ENCODE measurements around the gene LXN. TPM values are rescaled to one million over a fixed set of nuclear protein-coding genes. Genes with fewer than 3 reads are reported as not detected.
"Not testable (repeated sequence)": the region's sequence is repeated elsewhere in the genome, so short reads cannot be mapped to it uniquely, and the experiment has no call there.

LXN gene, protein sequence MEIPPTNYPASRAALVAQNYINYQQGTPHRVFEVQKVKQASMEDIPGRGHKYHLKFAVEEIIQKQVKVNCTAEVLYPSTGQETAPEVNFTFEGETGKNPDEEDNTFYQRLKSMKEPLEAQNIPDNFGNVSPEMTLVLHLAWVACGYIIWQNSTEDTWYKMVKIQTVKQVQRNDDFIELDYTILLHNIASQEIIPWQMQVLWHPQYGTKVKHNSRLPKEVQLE
- total RNA-seq, result 14.1 TPM

DNA sequence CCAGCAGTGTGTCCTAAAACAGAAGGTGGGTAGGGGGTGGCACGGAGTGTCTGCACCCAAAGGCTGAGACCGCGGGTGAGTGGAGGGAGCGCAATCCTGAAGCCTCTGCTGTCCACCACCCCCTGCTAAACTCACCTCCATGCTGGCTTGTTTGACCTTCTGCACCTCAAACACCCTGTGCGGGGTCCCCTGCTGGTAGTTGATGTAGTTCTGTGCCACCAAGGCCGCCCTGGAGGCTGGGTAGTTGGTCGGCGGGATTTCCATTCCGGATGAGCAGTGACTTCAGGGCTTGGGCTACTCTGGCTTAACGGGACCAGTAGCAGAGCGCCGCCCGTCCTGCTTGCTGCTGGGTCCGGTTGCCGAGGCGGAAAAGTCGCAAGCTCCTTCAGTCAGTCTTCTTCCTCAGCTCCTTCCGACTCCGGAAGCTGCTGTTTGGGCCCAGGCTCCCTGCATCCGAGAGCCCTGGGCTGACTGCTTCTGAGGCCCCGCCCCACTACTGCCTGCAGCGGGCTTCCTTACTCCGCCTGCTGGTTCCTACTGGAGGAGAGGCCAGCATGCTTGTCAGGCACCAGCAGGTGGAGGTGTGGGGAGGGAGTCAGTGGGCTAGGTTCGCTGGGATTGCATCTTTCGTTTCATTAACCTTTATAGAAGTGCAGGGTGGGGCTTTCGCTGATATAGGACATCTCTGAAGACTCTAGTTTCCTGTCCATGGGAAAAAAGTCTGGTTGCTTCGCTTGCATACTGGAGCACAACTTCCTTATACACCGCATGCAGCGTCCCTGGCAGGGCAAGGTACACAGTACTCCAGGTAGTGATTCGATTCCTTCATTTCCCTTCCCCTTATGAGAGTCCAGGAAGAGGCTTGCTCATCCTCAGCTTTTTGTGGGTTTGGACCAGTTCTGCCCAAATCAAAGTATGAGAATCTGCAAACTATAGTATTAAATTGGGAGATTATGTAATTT lies at the start of gene LXN:
Gene LXN, minus strand, starts transcription at position 434 of the 962 bp plus-strand sequence. Its CDS starts 170 bp downstream, at position 264.
- DNase-seq, result peak; percentile 73

DNA sequence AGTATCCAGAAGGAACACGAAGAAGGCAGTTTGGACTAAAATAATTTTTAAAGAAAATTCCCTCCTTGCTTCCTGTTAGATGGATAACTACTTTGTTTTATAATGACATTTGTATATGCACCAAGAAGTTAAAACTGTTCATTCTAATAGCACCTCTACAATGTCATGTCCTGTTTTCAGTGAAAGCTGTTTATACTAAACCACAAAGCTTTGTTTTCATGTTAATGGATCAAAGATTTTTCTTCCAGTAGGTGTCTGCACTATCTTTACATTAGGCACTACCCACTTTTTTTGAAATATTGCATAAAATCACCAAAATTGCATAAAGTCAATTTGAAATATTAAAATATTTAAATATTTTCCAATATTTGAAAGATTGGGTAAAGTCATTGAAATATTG lies 49.7 kb upstream of the LXN start:
- no peak for DNase-seq

DNA sequence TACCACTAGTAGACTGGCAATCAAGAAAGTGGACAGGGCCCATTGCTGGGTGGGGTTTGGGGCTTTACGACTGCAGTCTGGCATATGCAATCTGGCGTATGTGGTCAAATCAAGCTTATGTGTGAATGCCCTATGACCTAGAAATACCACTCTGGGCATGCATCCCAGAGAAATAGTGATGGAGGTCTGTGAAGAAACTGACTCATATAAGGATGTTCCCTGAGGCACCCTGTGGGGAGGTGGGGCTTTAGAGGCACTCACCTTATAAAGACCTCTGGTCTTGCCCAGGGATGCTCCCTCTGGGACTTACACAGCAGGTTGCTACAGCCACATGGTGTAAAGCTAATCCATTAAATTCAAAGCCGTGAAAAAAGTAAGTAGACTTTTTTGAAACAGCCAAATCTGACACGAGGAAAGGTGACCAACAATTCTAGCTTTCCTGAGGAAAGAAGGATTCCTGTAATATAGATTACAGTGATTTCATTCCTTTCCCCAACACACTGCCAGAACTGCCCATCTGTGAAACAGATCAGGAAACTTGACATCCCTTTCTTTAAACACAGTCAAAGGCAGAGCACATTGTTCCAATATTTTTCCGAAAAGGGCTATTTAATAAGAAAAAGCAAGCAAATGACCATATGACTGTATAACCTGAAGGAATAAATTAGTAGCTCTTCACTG lies 46.2 kb upstream of the LXN start:
- no peak for DNase-seq

DNA sequence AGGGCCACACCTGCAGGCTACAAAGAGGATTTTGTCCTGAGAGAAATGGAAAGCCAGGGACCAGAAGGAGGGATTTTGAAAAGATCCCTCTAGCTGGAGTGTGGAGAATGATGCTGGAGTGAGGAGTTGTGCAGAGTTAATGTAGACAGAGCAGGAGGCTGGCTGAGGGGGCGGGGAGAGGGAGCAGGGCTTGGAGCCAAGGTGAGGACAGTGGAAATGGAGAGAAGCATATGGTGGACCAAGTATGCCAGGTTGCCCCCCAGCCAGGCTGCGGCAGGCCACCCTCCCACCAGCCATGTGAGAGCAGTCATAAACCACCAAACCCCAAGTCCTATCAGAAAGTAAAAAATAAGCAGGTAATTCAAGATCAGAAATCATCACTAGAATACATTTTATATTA lies 45.1 kb upstream of the LXN start:
- DNase-seq, result no peak

DNA sequence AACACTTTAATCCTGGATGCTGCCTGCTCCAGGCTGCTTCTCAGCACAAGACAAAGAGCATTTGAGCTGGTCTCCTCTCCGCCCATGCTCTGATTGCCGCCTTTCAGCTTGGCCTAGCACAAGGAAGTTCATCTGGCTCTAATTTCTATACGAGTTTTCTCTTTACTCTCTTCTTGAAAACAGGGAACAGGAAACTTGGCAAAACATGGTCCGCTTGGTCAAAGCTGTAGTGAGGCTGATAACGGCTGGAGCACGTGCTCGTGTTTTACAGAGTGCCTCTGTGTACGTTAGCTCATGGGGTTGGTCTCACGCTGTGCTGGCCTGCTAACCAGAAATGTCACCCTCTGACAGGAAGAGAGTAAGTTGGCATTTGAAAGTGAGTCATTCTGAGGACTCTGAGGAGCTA lies 40.6 kb upstream of the LXN start:
- DNase-seq, result no peak

DNA sequence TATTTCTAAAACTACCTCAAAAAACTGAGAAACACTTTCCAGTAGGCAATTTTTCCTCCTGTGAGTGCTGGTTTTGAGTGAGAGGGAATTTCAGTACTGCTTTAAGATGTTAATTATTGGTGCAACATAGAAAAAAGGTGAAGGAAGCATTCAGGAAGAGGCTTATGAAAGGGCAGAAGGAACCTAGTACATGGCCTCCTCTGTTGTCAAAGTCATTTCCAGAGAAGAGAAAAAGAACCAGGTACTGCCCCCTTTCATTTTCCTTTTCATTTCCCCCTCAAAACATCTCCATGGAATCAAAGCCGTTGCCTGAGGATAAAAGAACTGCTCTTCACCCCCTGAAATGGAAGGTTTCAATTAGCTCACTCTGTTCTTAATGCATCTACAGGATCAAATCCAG lies 40.0 kb upstream of the LXN start:
- no peak for DNase-seq

DNA sequence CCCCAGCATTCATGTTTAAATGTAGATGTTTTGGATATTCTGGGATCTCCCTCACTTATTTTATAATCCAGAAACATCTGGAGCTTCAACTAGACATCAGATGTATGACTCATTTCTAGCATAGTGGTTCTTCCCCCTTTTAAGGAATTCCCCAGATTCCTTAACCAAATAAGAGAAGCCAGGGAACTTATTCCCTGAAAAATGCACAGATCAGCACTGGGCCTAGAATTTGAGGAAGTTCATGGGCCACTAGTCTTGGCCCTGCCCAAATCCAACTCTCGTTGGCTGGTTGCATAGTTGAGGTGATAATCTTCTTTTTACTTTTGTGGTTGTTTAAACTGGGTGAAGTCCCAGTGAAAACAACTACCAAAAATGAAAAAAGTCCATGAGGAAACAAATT lies 39.4 kb upstream of the LXN start:
- DNase-seq, result peak; percentile 25

DNA sequence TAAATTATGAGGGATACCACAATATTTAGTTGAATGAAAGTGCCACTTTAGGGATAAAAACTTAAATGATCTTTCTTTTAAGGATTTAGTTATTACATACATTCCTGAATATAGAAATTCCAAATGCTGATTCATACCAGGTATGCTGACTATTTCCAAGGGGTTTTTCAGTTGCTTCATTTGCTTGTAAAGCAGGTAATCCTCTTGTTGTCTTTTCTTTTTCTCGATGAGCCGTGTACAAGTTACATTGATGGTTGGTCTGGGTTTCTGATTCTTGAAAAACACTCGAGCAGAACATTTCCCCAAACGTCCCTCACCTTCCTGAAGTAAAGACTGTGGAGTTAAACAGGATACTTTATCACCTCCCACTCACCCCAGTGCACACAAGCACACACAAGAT lies 38.2 kb upstream of the LXN start:
- DNase-seq, result no peak

DNA sequence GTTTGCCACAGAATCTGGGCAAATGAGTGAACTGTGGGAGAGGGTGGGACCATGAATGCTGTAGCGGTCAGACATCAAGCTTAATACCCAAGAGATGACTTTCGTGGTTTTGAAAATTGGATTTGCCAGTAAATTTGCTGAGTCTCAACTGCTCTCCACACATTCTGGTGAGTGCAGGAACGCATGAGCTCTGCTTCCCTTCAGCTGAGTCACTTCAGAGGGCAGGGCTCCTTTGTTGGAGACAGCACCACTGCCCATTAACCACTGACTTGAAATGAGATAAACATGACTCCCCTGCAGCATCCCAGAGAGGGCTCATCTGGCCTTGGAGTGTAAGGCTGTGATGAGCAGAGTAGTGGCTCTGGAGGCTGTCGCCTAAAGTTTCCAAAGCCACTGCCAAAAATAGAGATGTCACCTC lies 37.2 kb upstream of the LXN start:
- no peak for DNase-seq

DNA sequence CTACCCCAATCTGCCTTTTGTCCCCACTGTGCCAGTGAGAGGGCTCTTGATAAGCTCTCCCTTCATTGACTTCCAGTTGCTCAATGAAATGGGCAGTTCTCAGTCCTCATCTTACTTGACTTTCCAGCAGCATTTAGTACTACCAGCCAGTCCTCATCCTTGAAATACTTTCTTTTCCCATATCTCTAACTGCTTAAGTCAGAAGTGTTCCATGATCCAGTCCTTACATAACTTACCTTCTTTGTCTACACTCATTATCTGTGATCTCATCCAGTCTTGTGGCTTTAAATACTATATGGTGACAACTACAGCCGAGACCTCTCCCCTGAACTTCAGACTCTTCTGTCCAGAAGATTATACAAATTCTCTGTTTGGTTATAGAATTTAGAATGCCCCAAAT lies 31.1 kb upstream of the LXN start:
- DNase-seq, result no peak

DNA sequence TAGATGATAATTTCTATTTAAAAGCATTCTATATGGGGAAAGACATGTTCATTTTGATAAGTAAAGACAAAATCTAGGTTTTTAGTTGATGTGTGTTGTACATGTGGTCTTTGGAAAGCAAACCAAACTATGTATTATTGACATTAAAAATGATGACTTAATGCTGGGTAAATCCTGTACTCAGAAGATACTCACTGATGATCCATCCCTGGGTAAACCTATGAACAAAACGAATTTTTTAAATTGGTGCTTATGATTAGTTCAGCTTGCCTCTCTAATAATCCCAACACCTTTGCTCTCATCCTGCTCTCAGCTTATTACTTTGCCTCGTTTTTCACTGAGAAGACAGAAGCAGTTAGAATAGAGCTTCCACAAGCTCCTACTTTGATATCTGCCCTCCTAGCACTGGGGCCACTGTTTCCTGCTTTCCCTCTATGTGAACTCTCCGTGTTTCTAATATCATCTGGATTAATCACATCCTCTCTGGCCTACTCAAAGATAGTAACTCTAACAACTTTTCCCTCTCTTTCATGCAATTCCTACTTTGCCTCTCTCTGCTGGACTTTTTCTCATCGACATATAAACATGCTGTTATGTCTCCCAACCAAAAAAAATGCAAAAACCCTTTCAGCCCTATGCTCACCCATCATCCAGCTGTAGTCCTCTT lies 30.5 kb upstream of the LXN start:
- no peak for DNase-seq

DNA sequence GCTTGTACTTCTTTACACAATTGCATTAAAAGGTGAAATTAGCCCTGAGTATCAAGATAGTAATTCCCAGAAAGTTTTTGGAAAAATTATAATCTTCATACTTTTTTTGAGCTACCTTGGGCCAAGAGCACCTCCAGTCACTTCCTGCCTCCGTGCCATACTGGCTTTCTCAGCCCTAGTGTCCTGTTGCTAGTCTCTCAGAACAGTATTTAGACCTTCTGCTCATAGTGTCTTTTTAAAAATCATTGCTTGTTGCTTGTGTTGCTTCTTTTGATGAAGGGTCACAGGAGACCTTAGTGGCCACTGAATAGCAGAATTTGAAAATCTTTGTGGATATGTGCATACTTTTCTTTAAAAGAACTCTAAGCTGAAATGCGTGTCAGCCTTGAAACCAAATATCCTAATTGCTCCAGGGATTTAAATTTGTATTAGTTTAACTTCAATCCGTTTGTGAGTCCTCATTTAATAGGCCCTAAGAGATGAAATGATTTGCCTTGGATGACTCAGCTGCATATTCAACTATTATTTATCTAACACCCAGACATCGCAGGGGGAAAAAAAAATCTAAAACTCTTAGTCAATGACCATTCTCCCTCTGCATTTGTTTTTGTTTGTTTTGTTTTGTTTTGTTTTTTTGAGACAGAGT lies 29.1 kb upstream of the LXN start:
- no peak for DNase-seq

DNA sequence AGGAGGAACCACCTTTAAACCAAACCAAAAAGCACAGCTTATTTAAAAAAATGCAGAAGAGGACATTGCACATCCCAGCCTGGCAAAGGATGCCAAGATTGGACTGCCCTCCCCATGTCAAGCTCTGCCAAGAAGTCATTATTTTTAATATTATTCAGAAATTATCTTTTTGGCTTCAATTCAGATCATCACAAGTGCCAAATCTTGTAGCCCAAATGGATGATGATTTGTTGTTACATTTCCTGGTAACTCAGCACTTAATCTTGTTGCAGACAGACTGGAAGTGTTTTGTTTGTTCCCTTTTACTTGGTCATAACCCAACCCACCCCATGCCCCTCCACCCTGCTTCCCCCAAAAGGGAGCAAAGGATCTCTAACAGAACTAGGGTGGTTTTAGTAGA lies 28.1 kb upstream of the LXN start:
- DNase-seq, result no peak

DNA sequence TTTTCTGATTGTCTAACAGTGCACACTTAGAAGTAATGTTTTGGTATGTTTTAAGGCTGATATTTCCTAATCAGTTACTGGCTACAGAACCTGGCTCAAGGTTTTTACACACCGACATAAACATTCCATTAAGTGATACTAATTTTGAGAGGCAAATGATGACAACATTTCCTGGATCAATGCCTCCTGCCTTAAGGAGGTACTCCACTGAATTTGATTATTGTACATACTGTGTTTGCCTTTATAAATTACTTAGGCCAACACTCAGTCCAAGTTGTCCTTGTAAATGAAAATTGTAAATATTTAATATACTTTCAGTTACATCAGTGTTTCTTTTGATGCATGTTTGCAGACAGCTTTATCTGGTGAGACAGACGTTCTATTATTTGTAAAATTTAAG lies 24.2 kb upstream of the LXN start:
- DNase-seq, result no peak

DNA sequence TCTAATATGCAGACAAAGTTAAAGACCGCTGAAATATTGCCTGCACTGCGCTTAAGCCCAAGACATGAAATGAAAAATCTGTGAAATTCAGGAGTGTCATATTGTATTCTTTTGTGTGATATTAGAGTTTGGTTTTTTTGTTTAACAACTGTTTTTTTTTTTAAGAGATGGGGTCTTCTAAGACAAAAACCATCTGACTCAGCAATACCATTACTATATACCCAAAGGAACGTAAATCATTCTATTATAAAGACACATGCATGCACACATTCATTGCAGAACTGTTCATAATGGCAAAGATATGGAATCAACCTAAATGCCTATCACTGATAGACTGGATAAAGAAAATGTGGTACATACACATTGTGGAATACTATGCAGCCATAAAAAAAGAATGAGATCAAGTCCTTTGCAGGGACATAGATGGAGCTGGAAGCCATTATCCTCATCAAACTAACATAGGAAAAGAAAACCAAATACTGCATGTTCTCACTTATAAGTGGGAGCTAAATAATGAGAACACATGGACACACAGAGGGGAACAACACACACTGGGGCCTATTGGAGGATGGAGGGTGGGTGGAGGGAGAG lies 21.5 kb upstream of the LXN start:
- DNase-seq, result not testable (repeated sequence)

DNA sequence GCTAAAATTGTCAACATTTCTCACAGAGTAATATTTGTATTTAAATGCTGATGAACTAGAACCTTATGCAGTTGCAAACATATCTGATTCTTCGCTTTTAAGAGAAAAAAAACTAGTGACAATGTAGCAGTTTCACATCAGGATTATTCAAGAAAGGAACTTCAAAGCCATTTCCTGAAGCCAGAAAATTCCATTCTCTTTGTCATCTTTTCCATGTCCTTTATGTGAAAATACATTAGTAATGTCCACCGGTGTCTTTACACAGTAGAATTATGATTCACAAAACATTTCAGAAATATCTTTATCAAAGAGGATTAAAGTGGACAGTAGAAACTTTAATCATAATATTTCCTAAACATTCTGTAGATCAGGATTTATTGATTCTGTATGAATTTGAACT lies 12.7 kb upstream of the LXN start:
- DNase-seq, result no peak

DNA sequence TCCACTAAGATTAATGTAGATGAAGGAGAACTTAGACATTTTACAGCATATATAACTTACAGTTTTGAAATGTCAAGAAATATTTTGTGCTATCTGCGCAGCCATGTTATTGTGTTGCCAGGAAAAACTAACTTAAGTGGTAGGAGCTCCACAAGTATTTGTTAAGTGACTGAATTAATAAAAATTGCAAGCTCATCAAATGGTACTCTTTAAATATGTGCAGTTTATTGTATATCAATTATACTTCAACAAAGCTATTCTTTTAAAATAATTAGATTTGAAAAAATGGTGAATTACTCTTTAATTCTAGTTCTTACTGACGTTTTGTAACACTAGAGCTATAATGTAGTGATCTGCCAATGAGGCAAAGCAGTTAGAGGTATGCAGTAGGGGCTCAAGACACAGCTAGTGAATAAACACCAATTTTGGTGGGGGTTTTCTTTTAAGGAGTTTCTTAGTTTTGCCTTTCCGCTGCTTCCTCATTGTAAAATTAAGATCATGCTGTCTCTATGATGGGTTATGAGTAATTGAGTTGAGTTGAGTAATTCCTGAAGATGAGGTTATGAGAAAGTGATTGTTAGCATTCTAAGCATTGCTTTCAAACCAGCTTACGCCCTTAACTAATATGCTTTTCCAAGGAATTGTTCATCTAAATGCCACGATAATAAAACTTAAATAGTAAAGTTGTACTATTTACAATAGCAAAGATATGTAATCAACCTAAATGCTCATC lies 10.9 kb upstream of the LXN start:
- DNase-seq, result no peak

DNA sequence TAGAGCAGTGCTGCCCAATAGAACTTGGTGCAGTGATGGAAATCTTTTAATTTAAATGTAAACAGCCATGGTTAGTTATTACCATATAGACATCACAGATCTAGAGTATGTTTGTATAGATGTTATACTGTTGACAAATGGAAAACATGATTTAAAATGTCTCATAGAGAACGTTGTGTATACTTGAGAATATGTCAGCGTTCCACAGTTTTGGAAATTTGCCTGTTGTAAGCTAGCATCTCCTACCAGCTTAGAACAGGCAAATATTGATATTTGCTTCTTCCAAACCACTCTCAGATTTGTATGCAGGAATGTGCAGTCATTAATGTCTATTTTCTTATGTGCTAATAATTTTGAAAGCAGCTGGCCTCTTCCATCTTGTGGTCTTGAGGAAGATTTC lies 8.4 kb upstream of the LXN start:
- DNase-seq, result no peak

DNA sequence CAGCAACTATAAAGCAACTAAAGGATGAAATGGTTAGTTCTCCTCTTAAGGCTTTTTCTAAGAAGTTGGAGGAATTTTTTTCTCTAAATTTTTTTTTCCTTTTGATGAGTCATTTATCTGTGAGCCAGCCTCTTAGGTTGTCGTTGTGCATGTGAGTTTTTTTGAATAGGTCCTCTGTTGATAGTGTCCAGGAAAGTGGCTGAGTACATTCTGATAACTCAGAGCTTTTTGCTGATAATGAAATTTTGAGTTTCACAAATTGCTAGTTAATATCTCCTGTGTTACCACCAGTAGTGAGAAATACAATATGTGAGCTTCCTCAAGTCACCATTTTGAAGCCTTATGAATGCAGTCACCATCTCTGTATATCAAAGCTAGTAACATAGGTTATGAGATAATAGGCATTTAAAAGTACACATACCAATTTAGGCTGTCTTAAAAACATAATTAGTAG lies 7.1 kb upstream of the LXN start:
- no peak for DNase-seq

DNA sequence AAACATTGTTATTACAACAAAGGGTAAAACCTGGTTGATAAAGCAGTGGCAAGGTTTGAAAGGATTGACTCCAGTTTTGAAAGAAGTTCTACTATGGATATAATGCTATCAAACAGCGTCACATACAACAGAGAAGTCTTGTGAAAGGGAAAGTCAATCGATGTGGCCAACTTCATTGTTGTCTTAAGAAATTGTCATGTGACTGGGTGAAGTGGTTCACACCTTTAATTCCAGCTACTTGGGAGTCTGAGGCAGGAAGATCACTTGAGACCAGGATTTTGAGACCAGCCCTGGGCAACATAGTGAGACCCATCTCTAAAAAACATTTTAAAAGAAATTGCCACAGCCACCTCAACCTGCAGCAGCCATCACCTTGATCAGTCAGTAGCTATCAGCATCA lies 6.2 kb upstream of the LXN start:
- no peak for DNase-seq

DNA sequence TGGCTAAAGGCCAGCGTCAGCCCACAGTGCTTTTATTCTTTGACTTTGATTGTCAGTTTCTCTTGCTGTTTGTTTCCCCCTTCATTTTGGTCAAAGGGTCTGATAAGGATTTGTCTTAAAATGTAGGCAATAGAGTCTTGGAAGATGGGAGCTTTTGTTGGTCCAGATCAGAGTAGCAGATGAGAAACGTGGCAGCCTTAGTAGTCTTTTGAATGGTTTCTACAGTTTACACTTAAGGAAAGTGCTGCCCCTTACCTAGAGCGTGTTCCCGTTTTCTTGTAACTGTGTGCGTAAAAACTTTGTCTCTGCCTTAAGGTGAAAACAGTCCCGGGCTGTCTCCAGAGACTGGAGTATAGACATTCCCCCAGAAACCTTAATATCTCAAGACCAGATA lies 630 bp downstream of the LXN start:
- DNase-seq, result no peak
